ENCODE results near the gene ZNF550.

Gene ZNF550

GRCh38 chr19:57559404-57560025, at the start of gene ZNF550:
ZNF550 (minus strand) TSS chr19:57559863; CDS start chr19:57559682, 181 bp downstream.
- peak; percentile 74 for DNase-seq

- DNase-seq = no peak
Observed at GRCh38 chr19:57606931-57607330, 47.3 kb upstream of the ZNF550 start.

GRCh38 chr19:57599761-57600383, 40.2 kb upstream of the ZNF550 start, which contains the start of gene ZNF530:
ZNF530 (plus strand) TSS chr19:57599885; CDS start chr19:57604346, 4,461 bp downstream.
- DNase-seq = peak; percentile 78

GRCh38 chr19:57599377-57599760, 39.7 kb upstream of the ZNF550 start:
- no peak for DNase-seq

- no peak for DNase-seq
Observed at GRCh38 chr19:57587529-57587928, 27.9 kb upstream of the ZNF550 start.

- peak; percentile 80 for DNase-seq
Observed at GRCh38 chr19:57583521-57584416, 24.1 kb upstream of the ZNF550 start, which contains the start of gene ZIK1. ZIK1 (plus strand) TSS chr19:57584145; CDS start chr19:57584357, 212 bp downstream.

GRCh38 chr19:57583104-57583520, 23.4 kb upstream of the ZNF550 start:
- no peak for DNase-seq

GRCh38 chr19:57578487-57579205, 19.0 kb upstream of the ZNF550 start, which contains the start of gene ZNF416:
ZNF416 (minus strand) TSS chr19:57578911; CDS start chr19:57578704, 207 bp downstream.
- peak; percentile 92 for DNase-seq

GRCh38 chr19:57576661-57577060, 17.0 kb upstream of the ZNF550 start:
- no peak for DNase-seq

- no peak for DNase-seq
Observed at GRCh38 chr19:57572415-57572947, 12.8 kb upstream of the ZNF550 start.

GRCh38 chr19:57570707-57571106, 11.0 kb upstream of the ZNF550 start:
- no peak for DNase-seq

- no peak for DNase-seq
Observed at GRCh38 chr19:57566396-57567265, 7.0 kb upstream of the ZNF550 start.

- no peak for DNase-seq
Observed at GRCh38 chr19:57563547-57563946, 3.9 kb upstream of the ZNF550 start.

GRCh38 chr19:57560049-57560491, 407 bp upstream of the ZNF550 start:
- no peak for DNase-seq

GRCh38 chr19:57559008-57559403, 657 bp downstream of the ZNF550 start:
- peak; percentile 33 for DNase-seq

- no peak for DNase-seq
Observed at GRCh38 chr19:57558525-57558924, 1.1 kb downstream of the ZNF550 start.

- no peak for DNase-seq
Observed at GRCh38 chr19:57557659-57558058, 2.0 kb downstream of the ZNF550 start.

- DNase-seq = no peak
Observed at GRCh38 chr19:57552432-57552831, 7.2 kb downstream of the ZNF550 start.

GRCh38 chr19:57546513-57546912, 13.2 kb downstream of the ZNF550 start:
- DNase-seq = no peak

- DNase-seq = no peak
Observed at GRCh38 chr19:57537953-57538547, 21.6 kb downstream of the ZNF550 start.
